Measurements from ENCODE around the gene TENM4.

Gene TENM4

DNA sequence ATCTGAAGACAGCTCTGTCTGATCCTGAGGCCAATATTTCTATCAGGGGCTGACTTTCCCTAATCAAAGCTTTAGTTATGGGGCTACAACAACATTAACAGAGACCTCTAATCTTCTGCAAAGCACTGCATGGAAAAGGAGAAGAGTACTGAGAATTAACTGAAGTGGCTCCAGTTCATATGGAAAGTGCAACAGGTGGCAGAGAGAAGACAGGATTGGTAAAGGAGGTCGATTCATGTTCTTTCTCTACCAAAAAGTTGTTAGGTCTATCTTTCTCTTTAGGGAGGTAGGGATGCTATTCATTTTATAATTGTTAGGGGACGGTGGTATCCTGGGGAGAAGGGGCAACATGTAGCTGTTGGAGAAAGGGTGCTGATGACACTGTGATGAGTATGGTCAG lies 633.5 kb downstream of the TENM4 start:
- Histone ChIP-seq H3K4me3 (no peak overlapping the region), H3K9me3 (no peaks in the 10 kb centered on the region), H3K4me1 (peaks cover 0 to 10% (median 5%) of the 10 kb centered on the region in 4 donors), H3K27me3 (no peaks in the 10 kb centered on the region), H3K27ac (no peak overlapping the region), H3K36me3 (no peaks in the 10 kb centered on the region)
- TF ChIP-seq, protein P1, sequence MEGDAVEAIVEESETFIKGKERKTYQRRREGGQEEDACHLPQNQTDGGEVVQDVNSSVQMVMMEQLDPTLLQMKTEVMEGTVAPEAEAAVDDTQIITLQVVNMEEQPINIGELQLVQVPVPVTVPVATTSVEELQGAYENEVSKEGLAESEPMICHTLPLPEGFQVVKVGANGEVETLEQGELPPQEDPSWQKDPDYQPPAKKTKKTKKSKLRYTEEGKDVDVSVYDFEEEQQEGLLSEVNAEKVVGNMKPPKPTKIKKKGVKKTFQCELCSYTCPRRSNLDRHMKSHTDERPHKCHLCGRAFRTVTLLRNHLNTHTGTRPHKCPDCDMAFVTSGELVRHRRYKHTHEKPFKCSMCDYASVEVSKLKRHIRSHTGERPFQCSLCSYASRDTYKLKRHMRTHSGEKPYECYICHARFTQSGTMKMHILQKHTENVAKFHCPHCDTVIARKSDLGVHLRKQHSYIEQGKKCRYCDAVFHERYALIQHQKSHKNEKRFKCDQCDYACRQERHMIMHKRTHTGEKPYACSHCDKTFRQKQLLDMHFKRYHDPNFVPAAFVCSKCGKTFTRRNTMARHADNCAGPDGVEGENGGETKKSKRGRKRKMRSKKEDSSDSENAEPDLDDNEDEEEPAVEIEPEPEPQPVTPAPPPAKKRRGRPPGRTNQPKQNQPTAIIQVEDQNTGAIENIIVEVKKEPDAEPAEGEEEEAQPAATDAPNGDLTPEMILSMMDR (IDR thresholded peaks at IDR 0.05) = no peak
- intact Hi-C loops (cut with DNase I; ENCODE audit: low total_unique reads) = no loop called here
- no peak for DNase-seq

DNA sequence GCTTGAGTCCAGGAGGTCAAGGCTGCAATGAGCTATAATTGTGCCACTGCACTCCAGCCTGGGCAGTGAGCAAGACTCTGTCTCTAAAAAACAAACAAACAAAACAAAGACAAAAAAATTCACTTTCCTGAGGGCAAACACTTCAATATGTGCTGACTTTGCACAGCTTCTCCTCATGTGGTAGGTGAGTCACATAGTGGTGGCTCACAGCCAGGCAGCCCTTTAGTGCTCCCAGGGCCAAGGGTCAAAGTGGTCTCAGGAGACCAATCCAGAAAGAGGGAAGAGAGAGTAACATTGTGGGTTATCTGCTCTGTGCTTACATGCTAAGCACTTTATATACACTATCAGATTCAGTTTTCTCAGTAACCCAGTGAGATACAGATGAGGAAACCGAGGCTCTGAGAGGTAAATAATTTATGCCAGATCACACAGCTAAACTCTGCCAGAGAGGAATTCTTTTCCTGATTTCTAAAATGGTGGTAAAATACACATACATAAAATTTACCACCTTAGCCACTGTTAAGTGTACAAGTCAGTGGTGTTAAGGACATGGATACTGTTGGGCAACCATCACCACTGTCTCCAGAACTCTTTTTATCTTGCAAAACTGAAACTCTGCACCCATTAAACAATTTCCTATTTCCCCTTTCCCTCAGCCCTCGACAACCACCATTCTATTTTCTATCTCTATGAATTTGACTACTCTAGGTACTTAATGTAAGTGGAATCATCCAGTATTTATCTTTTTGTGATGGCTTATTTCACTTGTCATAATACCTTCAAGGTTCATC lies 634.4 kb downstream of the TENM4 start:
- H3K9me3 ChIP-seq = no peaks in the 10 kb centered on the region
- intact Hi-C loops (cut with DNase I; ENCODE audit: low total_unique reads) = no loop called here
- no peak overlapping the region for H3K4me3 ChIP-seq
- peak in 1 of 2 donors; percentile 30 for DNase-seq
- H3K36me3 ChIP-seq = no peaks in the 10 kb centered on the region
- H3K27me3 ChIP-seq = no peaks in the 10 kb centered on the region
- TF ChIP-seq, protein P1 (IDR thresholded peaks at IDR 0.05) = no peak
- no peak overlapping the region for H3K27ac ChIP-seq
- peaks cover 0 to 20% (median 15%) of the 10 kb centered on the region in 4 donors for H3K4me1 ChIP-seq

DNA sequence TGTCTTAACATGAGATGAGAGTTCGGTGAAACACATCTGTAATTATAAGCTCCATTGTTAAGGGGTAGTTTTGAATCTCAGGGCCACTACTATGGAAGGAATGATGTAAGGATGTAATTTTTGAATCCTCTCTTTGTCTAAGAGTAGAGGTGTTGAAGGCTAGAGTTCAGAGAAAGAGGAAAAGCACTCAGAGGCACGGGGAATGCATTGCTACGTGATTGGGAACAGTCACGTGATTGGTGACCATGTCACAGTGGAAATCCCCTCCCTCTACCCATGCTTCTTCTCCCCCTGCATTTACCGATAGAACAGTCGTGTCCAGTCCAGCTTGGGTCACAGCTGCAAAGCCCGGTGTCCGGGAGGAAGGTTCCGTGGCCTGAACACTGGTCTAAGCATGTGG lies 635.8 kb downstream of the TENM4 start:
- no peaks in the 10 kb centered on the region for H3K36me3 ChIP-seq
- no peak overlapping the region for H3K4me3 ChIP-seq
- DNase-seq = no peak
- no peak overlapping the region for H3K27ac ChIP-seq
- TF ChIP-seq, protein P1 (IDR thresholded peaks at IDR 0.05) = no peak
- intact Hi-C loops (cut with DNase I; ENCODE audit: low total_unique reads) = no loop called here
- H3K9me3 ChIP-seq = no peaks in the 10 kb centered on the region
- H3K4me1 ChIP-seq = peaks cover 0 to 33% (median 28%) of the 10 kb centered on the region in 4 donors
- H3K27me3 ChIP-seq = no peaks in the 10 kb centered on the region

DNA sequence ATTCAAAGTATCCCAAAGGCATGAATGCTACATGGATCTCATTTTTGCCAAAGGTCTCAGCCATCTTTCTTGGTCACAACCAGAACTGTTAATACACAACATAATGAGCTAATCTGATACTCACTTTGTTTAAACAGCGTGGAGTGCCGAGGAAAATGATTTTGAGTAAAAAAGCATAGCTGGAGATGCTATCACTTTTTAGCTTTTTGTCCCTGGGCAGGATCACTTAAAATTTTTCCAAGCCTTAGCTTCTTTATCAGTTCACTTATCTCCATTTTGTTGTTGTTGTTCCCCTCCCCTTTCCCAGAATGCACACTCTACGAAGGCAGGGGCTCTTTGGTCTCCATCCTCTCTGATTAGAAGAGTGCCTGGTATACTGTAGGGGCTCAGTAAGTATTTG lies 636.8 kb downstream of the TENM4 start:
- H3K27ac ChIP-seq = no peak overlapping the region
- intact Hi-C loops (cut with DNase I; ENCODE audit: low total_unique reads) = no loop called here
- H3K27me3 ChIP-seq = no peaks in the 10 kb centered on the region
- H3K36me3 ChIP-seq = no peaks in the 10 kb centered on the region
- peaks cover 0 to 40% (median 31%) of the 10 kb centered on the region in 4 donors for H3K4me1 ChIP-seq
- no peak overlapping the region for H3K4me3 ChIP-seq
- H3K9me3 ChIP-seq = no peaks in the 10 kb centered on the region
- TF ChIP-seq, protein P1 (IDR thresholded peaks at IDR 0.05) = no peak
- no peak for DNase-seq

DNA sequence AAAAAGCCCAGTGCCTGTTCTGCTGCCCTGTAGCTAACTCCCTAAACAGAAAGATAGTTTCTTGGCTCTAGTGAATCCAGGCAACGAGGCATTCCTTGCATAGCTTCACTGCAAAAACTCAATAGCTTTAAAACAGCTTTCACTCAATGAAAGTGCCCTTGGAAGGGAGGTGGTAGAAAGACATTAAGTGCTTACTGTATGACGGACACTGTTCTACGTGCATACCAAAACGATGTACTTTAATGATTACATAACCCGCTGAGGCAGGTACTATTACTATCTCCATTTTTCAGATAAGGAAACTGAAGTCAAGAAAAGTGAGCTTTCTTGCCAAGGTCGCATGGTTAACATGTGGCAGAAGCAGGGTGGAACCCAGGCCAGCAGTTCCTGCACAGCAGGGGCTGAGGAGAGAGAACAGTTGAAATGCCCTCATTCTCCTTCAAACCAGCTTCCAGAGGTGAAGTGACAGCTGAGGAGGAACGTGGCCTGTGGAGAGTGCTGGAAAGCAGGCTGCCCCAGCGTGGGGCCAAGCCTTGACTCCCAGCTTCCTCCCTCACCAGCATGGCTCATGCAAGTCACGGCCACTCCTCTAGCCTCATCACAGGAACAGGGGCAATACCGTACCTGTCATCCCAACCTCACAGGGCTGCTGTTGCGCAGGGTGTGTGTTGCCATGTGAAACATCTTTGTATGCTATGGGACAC lies 638.6 kb downstream of the TENM4 start:
- Histone ChIP-seq H3K27me3 (no peaks in the 10 kb centered on the region), H3K9me3 (no peaks in the 10 kb centered on the region), H3K36me3 (no peaks in the 10 kb centered on the region), H3K27ac (peak overlapping the region; percentile 62 to 72), H3K4me1 (peaks cover 0 to 40% (median 30%) of the 10 kb centered on the region in 4 donors), H3K4me3 (no peak overlapping the region)
- TF ChIP-seq, protein P1 (IDR thresholded peaks at IDR 0.05) = no peak
- intact Hi-C loops (cut with DNase I; ENCODE audit: low total_unique reads) = no loop called here
- no peak for DNase-seq
